ENCODE measurements around the gene PALLD.

GRCh38 chr4:168534535-168534934, 37.7 kb downstream of the PALLD start:
- TF ChIP-seq, protein P1, sequence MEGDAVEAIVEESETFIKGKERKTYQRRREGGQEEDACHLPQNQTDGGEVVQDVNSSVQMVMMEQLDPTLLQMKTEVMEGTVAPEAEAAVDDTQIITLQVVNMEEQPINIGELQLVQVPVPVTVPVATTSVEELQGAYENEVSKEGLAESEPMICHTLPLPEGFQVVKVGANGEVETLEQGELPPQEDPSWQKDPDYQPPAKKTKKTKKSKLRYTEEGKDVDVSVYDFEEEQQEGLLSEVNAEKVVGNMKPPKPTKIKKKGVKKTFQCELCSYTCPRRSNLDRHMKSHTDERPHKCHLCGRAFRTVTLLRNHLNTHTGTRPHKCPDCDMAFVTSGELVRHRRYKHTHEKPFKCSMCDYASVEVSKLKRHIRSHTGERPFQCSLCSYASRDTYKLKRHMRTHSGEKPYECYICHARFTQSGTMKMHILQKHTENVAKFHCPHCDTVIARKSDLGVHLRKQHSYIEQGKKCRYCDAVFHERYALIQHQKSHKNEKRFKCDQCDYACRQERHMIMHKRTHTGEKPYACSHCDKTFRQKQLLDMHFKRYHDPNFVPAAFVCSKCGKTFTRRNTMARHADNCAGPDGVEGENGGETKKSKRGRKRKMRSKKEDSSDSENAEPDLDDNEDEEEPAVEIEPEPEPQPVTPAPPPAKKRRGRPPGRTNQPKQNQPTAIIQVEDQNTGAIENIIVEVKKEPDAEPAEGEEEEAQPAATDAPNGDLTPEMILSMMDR (IDR thresholded peaks at IDR 0.05), result no peak
- no peak for TF ChIP-seq POLR2AphosphoS5 (IDR thresholded peaks at IDR 0.05)

All from gastroesophageal sphincter (tissue), 3 donors.